KOPT-K1 (cell line): Measurements from ENCODE around the gene CLDN34.

Experiments
- H3K27ac ChIP-seq: fragments of 200-600 bp; sonication (generic); 2 replicates; pipeline ENCODE4 v1.5.1; 2016; ENCODE audit warnings: antibody characterized with exemption, mild to moderate bottlenecking, low read depth, low read length; ENCODE audit not compliant: poor library complexity, severe bottlenecking
- H3K36me3 ChIP-seq: fragments of 200-600 bp; sonication (generic); 2 replicates; pipeline ENCODE4 v1.5.1; 2017; ENCODE audit warnings: antibody characterized with exemption, mild to moderate bottlenecking, low read length, moderate library complexity; ENCODE audit not compliant: insufficient read depth
- H3K9me3 ChIP-seq: fragments of 200-600 bp; sonication (generic); 2 replicates; pipeline ENCODE4 v1.5.1; 2017; ENCODE audit warnings: antibody characterized with exemption, low read length, mild to moderate bottlenecking; ENCODE audit not compliant: insufficient read depth, poor library complexity, severe bottlenecking

Gene CLDN34, protein sequence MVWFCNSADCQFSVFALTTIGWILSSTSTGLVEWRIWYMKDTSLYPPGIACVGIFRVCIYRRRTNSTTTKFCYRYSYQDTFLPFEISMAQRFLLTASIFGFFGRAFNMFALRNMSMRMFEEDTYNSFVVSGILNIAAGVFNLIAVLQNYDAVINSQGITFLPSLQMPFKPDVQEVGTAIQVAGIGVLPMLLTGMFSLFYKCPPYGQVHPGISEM

DNA sequence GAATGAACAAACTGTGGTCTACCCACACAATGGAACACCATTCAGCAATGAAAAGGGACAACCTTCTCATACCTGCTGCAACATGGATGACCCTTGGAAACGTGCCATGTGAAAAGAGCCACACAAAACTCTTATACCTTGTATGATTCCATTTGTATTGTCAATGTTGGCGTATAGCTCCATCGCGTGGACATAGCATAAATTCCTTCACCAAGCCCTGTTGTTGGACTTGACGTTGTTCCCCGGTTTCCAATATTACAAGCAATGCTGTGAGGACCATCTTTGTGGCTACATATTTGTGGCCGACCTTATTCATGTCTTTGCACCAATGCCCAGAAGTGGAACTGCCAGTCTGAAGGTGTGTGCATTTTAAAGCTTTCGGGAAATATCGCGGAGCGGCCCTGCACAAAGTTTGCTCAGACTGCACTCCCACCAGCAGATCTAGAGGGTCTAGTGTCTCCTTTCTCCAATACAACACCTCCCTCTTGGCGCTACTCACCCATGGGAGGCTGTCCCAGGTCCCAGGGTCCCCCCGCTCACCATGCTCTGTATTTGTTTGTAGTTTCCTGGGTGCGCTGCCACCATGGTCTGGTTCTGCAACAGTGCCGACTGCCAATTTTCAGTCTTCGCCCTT, at the start of gene CLDN34:
TSS of gene CLDN34 (plus strand) at position 584 of the 634 bp plus-strand sequence. CDS start at position 584, 0 bp downstream.
- Histone ChIP-seq H3K9me3 (no peaks in the 10 kb centered on the region), H3K27ac (no peak within 1 kb of the TSS), H3K36me3 (no peaks in the 10 kb centered on the region)

DNA sequence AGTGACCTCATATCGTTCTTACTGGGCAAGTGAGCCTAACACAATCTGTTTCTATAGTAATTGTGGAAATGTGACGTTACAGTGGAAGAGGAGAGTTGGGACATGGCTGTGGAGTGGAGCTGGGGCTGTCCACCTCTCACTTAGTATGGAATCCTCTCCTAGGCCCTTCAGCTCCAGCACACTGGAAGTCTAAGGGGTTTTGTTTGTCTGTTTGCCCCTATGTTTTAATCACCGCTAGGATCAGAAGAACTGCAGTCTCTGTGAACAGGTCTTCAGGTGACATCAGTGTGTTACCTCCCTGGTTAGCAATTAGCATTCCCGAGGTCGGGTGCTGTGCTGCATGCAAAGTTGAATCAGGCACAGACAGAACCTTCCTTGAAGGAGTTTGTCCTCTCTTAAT, 49.3 kb upstream of the CLDN34 start:
- Histone ChIP-seq H3K36me3 (no peaks in the 10 kb centered on the region), H3K9me3 (no peaks in the 10 kb centered on the region), H3K27ac (no peak overlapping the region)

- Histone ChIP-seq H3K36me3 (no peaks in the 10 kb centered on the region), H3K27ac (no peak overlapping the region), H3K9me3 (no peaks in the 10 kb centered on the region)
Measured at GRCh38 chrX:9919632-9920172, 47.5 kb upstream of the CLDN34 start.

DNA sequence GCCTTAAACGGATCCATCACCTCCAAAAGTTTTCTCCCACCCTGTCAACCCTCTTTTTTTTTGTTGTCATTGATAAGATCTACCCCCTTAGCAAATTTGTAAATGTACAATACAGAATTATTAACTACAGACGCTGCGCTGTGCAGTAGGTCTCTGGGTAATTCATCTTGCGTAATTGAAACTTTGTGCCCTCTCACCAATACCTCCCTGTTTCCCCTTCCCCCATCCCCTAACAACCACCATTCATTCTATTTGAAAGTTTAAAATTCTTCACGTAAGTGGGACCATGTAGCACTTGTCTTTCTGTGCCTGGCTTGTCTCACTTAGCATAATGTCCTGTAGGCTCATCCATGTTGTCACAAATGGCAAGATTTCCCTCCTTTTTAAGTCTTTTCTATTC, 45.8 kb upstream of the CLDN34 start:
- no peaks in the 10 kb centered on the region for H3K36me3 ChIP-seq
- H3K9me3 ChIP-seq: no peaks in the 10 kb centered on the region
- H3K27ac ChIP-seq: no peak overlapping the region

DNA sequence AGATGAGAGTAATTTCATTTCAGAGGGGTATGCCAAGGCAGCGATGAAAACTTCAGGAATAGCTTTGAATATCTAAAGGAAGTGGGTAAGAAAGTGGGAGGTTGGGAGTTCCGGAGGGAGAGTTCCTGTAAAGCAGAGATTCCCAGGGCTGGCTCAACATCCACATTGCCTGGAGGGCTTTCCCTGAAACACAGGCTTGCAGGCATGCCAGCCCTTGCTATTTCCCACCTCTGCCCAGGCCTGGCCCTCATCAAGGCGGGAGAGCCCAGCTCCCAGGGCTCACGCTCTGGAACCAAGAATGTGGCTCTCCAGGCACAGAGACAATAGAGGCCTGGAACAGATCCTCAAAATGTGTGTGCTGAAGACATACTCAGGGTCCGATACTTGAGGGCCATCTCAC, 43.8 kb upstream of the CLDN34 start:
- H3K9me3 ChIP-seq: no peaks in the 10 kb centered on the region
- no peaks in the 10 kb centered on the region for H3K36me3 ChIP-seq
- H3K27ac ChIP-seq: no peak overlapping the region

GRCh38 chrX:9926002-9926401, 41.2 kb upstream of the CLDN34 start:
- Histone ChIP-seq H3K9me3 (no peaks in the 10 kb centered on the region), H3K27ac (no peak overlapping the region), H3K36me3 (no peaks in the 10 kb centered on the region)

GRCh38 chrX:9927698-9928482, 39.3 kb upstream of the CLDN34 start:
- H3K27ac ChIP-seq: no peak overlapping the region
- H3K36me3 ChIP-seq: no peaks in the 10 kb centered on the region

GRCh38 chrX:9935436-9935835, 31.7 kb upstream of the CLDN34 start:
- H3K36me3 ChIP-seq: no peaks in the 10 kb centered on the region
- no peak overlapping the region for H3K27ac ChIP-seq
- no peaks in the 10 kb centered on the region for H3K9me3 ChIP-seq

More at GRCh38 chrX:9927698-9928482, 39.3 kb upstream of the CLDN34 start:
- no peaks in the 10 kb centered on the region for H3K9me3 ChIP-seq

DNA sequence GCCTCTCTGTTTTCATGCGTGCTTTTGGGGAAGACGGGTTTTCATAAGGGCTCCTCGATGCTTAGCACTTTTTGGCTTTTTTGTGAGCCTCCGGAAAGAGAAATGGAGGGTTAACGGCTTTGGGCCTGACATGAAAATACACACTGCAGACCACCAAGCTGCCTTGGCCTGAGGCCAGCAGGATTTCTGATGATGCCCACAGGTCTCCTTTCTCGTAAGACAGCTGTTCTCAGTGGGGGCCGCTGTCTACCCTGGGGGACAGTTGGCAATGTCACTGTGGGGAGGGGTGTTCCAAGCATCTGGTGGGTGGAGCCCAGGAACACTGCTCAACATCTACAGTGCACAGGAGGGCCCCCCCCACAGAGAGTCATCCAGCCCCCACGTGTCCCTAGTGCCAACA, 29.4 kb upstream of the CLDN34 start:
- no peaks in the 10 kb centered on the region for H3K36me3 ChIP-seq
- H3K9me3 ChIP-seq: no peaks in the 10 kb centered on the region
- no peak overlapping the region for H3K27ac ChIP-seq

DNA sequence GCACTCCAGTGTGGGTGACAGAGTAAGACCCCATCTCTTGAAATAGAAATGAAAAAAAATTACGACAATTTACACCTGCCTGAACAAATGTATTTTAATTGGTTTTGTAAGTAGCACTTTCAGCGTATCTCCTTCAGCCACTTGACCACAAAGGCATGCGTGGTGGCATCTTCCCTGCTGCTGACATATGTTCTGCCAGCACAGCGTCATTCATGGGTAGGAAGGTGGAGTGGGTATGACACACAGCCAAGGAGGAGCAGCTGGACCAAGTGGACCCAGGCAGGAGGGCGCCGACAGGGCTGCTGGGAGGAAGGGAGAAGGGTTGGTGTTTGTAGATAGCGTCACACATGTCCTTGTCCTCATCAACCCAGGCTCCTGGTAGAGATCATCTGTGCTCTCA, 28.6 kb upstream of the CLDN34 start:
- H3K9me3 ChIP-seq: no peaks in the 10 kb centered on the region
- H3K27ac ChIP-seq: no peak overlapping the region
- no peaks in the 10 kb centered on the region for H3K36me3 ChIP-seq

DNA sequence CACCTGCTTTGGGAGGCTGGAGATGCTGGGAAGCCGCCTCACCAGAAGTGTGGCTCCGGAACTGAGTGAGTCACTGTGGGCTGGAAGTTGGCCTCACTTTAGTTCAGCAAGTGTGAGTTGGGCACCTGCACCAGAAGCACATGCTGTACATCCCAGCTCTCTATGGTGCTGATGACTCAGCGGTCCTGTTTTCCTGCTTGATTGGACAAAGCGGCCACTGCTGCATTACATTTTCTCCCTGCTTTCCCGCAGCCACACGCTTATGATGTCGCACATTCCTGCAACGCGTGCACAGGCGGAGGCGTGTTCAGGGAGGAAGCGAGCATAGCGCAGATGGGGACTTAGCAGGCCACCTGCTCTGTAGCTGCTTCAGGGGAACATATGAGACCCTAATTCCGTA, 26.7 kb upstream of the CLDN34 start:
- Histone ChIP-seq H3K36me3 (no peaks in the 10 kb centered on the region), H3K27ac (no peak overlapping the region), H3K9me3 (no peaks in the 10 kb centered on the region)

DNA sequence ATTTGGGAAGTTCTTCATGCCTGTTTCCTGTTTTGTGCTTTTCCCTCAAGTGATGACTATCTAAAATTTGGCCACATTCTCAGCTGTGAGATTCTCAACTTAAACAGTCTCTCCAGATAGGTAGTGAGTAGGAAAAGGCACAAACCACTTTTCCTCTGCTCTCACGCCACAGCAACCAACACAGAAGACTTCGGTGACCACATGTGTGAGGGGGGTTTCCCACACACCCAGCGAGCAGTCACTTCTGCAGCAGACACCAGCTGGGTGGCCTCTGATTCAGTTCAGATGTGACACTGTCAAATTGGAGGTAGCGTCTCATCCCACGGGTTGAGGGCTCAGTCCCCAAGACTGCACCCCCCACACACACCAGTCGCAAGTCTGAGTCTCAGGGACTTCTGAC, 25.1 kb upstream of the CLDN34 start:
- Histone ChIP-seq H3K9me3 (no peaks in the 10 kb centered on the region), H3K36me3 (no peaks in the 10 kb centered on the region), H3K27ac (no peak overlapping the region)

DNA sequence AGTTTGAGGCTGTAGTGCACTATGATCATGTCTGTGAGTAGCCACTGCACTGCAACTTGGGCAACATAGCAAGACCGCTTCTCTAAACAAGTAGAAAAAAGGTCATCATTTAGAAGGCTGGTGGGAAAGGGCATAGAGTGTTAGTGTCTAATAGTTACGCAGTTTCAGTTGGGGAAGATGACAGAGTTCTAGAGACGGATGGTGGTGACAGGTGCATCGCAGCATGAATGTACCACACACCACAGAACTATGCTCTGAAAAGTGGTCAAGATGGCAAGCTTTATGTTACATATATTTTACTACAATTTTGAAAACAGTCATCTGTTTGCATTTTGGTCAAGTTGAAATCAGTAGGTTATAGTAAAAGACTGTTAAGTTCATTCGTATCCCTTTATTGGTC, 23.7 kb upstream of the CLDN34 start:
- H3K27ac ChIP-seq: no peak overlapping the region
- H3K36me3 ChIP-seq: no peaks in the 10 kb centered on the region
- no peaks in the 10 kb centered on the region for H3K9me3 ChIP-seq

- H3K36me3 ChIP-seq: no peaks in the 10 kb centered on the region
- H3K27ac ChIP-seq: no peak overlapping the region
- no peaks in the 10 kb centered on the region for H3K9me3 ChIP-seq
Measured at GRCh38 chrX:9947131-9947794, 19.9 kb upstream of the CLDN34 start.

- Histone ChIP-seq H3K27ac (no peak overlapping the region), H3K9me3 (peaks cover 6% of the 10 kb centered on the region)
Measured at GRCh38 chrX:9948406-9948805, 18.8 kb upstream of the CLDN34 start.

More at GRCh38 chrX:9948406-9948805, 18.8 kb upstream of the CLDN34 start:
- no peaks in the 10 kb centered on the region for H3K36me3 ChIP-seq
